ENCODE results near the gene ADAMTSL5. TPM values are rescaled to one million over a fixed set of nuclear protein-coding genes. Genes with fewer than 3 reads are reported as not detected.

ADAMTSL5 gene
- total RNA-seq, 4 donors from 2014 or later, result 0.27 to 5.1 (median 2.5) TPM

GRCh38 chr19:1465191-1466016 is 47.4 kb downstream of the ADAMTSL5 start:
- Histone ChIP-seq H3K36me3 (no peaks in the 10 kb centered on the region), H3K27me3 (peaks cover 37% of the 10 kb centered on the region), H3K9me3 (no peaks in the 10 kb centered on the region), H3K27ac (no peak overlapping the region), H3K4me3 (replicated peaks in 1 of 3) (no peak overlapping the region), H3K4me1 (peaks cover 19 to 42% of the 10 kb centered on the region in 2 donors)
- 55% methylated on average over 13 of the region's 83 CpGs; no CpG with 5 or more reads in 1 of the 2 donors for WGBS, 2 donors
- DNase-seq, result peak; percentile 45 to 47
- intact Hi-C loops (cut with DNase I), result no loop called here
- TF ChIP-seq CTCF (IDR thresholded peaks at IDR 0.05), result peak in 4 of 6 experiments; percentile 11 to 53 (median 30)
- no peak for TF ChIP-seq POLR2A (IDR thresholded peaks at IDR 0.05)

- no peak overlapping the region for H3K27ac ChIP-seq
- H3K27me3 ChIP-seq, result peaks cover 12% of the 10 kb centered on the region
- no peak overlapping the region for H3K4me3 ChIP-seq (replicated peaks in 1 of 3)
- no peaks in the 10 kb centered on the region for H3K9me3 ChIP-seq
- intact Hi-C loops (cut with DNase I), result no loop called here
- 89 to 91% methylated on average over 8 to 14 of the region's 24 CpGs for WGBS, 2 donors
- peaks cover 4 to 13% of the 10 kb centered on the region in 2 donors for H3K4me1 ChIP-seq
- no peak for TF ChIP-seq CTCF (IDR thresholded peaks at IDR 0.05)
- TF ChIP-seq POLR2A (IDR thresholded peaks at IDR 0.05), result no peak
- DNase-seq, result no peak
- H3K36me3 ChIP-seq, result no peaks in the 10 kb centered on the region
These were observed 51.0 kb downstream of the ADAMTSL5 start for GRCh38 chr19:1461862-1462261.

GRCh38 chr19:1460033-1460995 is 52.5 kb downstream of the ADAMTSL5 start:
- Histone ChIP-seq H3K27me3 (peaks cover 5% of the 10 kb centered on the region), H3K27ac (no peak overlapping the region), H3K9me3 (no peaks in the 10 kb centered on the region), H3K4me1 (peaks cover 2 to 5% of the 10 kb centered on the region in 2 donors), H3K36me3 (no peaks in the 10 kb centered on the region), H3K4me3 (replicated peaks in 1 of 3) (no peak overlapping the region)
- no peak for DNase-seq
- WGBS, 2 donors, result 93 to 95% methylated on average over 16 to 23 of the region's 36 CpGs
- intact Hi-C loops (cut with DNase I), result no loop called here
- no peak for TF ChIP-seq CTCF (IDR thresholded peaks at IDR 0.05)
- no peak for TF ChIP-seq POLR2A (IDR thresholded peaks at IDR 0.05)

GRCh38 chr19:1459479-1459878 is 53.3 kb downstream of the ADAMTSL5 start:
- no peak for DNase-seq
- no peaks in the 10 kb centered on the region for H3K36me3 ChIP-seq
- no peak overlapping the region for H3K27ac ChIP-seq
- intact Hi-C loops (cut with DNase I), result no loop called here
- H3K4me3 ChIP-seq (replicated peaks in 1 of 3), result no peak overlapping the region
- H3K9me3 ChIP-seq, result no peaks in the 10 kb centered on the region
- TF ChIP-seq POLR2A (IDR thresholded peaks at IDR 0.05), result no peak
- no peak for TF ChIP-seq CTCF (IDR thresholded peaks at IDR 0.05)
- peaks cover 8% of the 10 kb centered on the region for H3K27me3 ChIP-seq
- H3K4me1 ChIP-seq, result peaks cover 0 to 5% of the 10 kb centered on the region in 2 donors
- 78 to 79% methylated on average over 9 of the region's 9 CpGs for WGBS, 2 donors
